NCI-H2171 (cell line): ENCODE measurements around the gene PRKAG2.
"Not testable (repeated sequence)": the region's sequence is repeated elsewhere in the genome, so short reads cannot be mapped to it uniquely, and the experiment has no call there.

Source experiments
- DNase-seq: peaks from one replicate; lab custom pipeline; 2025; lab: John Stamatoyannopoulos, UW

Gene PRKAG2

DNA sequence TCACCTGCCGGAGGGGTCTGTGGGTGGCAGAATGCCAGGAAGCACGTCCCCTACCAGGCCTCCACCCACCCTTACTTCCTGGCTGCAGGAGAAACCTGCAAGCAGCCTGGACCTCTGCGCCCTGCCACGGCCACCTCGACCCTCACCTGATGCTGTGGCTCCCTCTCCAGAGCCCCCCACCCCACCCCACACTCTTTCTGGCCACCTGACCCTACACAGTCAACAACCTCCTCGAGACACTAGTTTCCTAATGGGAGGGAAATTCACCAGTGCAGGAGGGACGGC is 91.3 kb downstream of the PRKAG2 start:
- no peak for DNase-seq

- no peak for DNase-seq
Observed at GRCh38 chr7:151784853-151785680, 91.8 kb downstream of the PRKAG2 start.

- no peak for DNase-seq
Observed at GRCh38 chr7:151783958-151784575, 92.8 kb downstream of the PRKAG2 start.

DNA sequence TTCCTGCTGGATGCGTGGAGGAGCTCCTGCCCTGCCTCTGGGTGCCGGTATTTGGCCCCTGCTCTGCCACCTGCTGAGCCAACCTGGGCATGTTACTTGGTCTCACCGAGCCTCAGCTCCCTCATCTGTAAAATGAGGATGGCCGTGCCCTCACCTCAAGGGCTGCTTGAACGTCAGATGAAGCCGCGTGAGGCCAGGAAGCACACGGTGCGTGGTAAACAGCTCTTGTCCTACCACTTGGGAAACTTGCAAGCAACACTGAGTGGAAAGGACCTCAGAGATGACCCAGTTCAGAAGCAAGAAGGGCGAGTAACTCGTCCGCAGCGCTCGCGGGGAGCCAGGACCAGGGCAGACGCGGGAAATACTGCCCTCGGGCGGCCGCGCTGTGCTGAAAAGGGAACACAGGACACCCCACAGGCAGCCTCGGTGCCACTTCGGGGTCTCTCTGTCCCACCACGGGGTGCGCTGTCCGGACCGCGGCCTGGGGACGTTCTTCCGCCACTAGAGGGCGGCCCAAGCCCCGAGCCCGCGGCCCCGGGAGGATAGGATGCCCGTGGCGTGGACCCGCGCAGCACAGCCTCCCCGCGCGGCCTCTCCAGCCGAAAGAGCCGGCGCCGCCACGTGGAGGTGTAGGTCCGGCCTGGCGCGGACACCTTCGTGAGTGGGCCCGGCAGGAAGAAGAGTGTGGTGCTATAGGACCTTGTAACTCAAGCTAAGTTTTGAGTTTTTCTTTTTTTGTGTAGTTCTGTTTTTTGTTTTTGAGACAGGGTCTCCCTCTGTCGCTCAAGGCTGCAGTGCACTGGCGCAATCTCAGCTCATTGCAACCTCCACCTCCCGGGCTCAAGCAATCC is 94.1 kb downstream of the PRKAG2 start:
- DNase-seq = no peak

DNA sequence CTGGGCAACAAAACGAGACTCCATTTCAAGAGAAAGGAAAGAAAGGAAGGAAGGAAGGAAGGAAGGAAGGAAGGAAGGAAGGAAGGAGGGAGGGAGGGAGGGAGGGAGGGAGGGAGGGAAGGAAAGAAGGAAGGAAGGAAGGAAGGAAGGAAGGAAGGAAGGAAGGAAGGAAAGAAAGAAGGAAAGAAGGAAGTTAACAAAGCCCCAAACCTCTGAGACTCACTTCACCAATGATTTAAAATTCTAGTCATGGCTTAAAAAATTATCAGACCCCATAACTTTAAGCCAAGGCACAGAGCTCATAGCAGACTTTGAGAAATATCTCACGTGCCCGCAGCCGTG is 94.7 kb downstream of the PRKAG2 start:
- DNase-seq = not testable (repeated sequence)

- no peak for DNase-seq
Observed at GRCh38 chr7:151781161-151781845, 95.6 kb downstream of the PRKAG2 start.

GRCh38 chr7:151780631-151781030 is 96.3 kb downstream of the PRKAG2 start:
- no peak for DNase-seq

- no peak for DNase-seq
Observed at GRCh38 chr7:151779678-151780077, 97.2 kb downstream of the PRKAG2 start.

GRCh38 chr7:151779255-151779654 is 97.7 kb downstream of the PRKAG2 start:
- DNase-seq = no peak

GRCh38 chr7:151777908-151778670 is 98.8 kb downstream of the PRKAG2 start:
- no peak for DNase-seq

GRCh38 chr7:151777495-151777880 is 99.4 kb downstream of the PRKAG2 start:
- no peak for DNase-seq

DNA sequence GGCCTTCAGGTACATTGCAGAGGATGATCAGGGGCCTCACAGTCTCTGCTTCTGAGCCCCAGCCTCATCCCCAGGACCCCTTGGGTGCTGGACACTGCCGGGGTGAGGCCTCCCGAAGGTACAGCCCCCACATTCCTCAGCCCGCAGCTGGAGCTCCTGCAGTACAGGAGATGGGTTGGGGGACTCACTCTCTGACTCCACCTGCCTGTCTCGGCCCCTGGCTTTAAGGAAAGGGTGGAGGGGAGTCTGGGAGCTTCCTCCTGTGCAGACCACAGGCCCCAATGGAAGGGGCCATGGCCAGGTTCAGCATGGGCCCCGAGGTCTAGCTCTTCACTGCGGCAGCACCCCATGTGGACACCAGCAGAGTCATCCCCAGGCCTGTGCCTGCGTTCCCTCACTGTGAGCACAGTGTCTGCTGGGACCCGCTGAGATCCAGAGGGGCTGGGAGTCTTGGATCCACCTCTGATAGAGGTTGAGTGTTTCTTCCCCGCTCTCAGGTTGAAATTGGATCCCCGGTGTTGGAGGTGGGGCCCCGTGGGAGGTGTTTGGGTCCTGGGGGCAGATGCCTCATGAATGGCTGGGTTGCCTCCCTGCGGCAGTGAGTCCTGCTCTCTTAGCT is 99.9 kb downstream of the PRKAG2 start:
- DNase-seq = no peak

- peak; percentile 15 for DNase-seq
Observed at GRCh38 chr7:151776446-151776845, 100.5 kb downstream of the PRKAG2 start.

DNA sequence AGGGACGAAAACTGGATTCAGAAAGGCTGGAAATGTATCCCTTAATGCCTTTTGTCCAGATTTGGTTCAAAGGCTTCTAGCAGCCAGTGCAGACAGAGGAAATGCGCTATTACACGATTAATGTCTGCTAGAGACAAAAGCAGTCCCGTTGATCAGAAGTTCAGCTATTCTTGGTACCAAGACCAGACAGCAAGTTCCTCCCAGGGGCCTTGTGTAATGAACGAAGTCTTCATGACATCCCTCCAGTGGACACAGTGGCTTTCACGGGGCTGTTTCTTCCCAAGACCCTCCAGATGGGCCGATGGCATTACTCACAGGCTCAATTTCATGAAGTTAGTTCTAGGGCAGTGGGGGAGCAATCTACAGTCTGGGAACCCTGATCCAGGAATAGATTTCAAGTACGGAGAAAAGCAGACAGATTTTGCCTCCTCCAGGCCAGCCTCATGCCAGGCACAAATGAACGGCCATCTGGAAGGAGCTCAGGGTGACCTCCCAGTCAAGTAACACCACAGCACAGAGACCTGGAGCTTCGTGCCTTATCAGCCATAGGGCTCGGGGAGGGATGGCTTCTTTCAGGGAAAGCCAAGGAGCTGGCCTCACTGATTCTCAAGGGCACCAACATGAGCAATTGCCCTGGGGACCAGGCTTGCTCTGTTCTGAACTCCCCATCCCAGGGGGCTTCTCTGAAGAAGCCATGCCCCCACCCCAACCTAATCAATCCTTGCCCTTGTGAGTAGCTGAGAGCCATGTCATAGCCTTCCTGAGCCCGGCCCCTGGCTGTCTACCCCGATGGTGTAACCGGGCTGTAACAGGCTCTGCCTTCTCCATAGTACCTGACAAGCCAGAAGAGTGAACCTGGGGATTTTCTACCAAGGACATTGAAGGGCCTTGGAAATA is 101.1 kb downstream of the PRKAG2 start:
- no peak for DNase-seq

DNA sequence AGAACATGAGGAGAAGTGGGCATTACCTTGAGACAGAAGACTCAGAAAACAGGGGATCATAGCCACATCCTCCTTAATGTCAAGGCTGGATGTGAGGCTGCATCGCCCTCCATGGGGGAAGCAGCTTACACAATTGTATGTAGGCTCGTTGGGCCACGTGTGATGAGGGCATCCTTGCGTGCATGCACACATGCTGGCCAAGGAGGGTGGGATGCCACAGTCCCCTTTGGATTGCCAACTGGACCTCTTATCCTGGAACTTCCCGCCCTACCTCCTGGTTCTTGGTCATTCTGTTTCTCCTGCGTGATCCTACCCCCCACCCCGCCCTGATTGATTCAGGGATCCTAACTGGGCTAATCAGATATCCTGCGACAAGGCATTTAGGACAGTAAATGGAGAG is 102.0 kb downstream of the PRKAG2 start:
- no peak for DNase-seq

DNA sequence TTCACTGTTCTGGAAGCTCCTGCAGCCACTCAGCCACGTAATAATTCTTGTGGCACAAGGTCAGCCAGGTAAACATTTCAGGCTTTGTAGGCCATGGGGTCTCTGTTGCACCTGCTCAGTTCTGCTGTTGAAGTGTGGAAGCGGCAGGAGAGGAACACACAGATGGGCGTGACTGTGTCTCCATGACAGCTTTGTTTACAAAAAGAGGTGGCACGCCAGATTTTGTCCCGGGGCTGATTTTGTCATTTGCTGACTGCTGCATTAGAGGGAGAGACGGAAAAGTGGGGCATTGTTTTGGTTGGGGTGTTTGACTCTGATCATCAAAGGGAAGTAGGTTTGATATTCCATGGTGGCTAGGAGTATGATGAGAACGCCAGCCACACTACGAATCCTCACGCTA is 103.1 kb downstream of the PRKAG2 start:
- DNase-seq = no peak

DNA sequence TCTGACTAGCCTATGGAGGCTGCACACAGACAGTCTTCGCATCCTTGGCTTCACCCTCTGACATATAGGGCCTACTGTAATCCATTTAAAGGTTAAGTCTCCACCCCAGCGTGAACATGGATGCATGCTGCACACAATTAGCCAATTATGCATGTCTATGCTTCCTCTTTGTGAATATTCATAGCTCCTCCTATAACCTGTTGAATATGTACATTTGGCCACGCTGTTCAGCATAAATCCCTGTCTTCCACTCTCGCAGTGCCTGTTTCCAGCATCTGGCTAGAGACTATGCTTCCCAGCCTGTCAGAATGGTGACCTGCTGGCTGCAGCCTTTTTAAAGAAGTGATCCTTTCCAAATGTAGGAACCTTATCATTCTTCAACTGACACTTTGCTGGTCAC is 106.7 kb downstream of the PRKAG2 start:
- DNase-seq = no peak

- no peak for DNase-seq
Observed at GRCh38 chr7:151769188-151769821, 107.6 kb downstream of the PRKAG2 start.

DNA sequence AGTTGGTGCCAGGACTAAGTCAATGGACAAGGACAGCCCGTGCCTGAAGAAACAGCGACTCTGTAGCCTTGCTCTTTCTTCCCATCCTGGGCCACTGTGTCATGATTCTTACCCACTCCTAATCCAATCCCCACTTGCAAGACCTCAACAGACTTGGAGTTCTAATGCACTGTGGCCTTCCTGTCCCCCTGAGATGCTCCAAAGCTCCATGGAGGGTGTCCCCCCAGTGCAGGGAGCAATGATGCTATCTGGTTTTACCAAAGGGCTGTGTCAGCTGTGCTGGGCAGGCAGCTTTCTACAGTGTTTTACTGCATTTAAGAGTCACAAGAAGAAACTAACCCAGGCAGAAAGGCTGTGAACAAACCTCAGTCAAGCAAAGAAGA is 108.1 kb downstream of the PRKAG2 start:
- DNase-seq = no peak

- DNase-seq = no peak
Observed at GRCh38 chr7:151767557-151767956, 109.4 kb downstream of the PRKAG2 start.
